ENCODE results near the gene PTPRE.

Gene PTPRE

DNA sequence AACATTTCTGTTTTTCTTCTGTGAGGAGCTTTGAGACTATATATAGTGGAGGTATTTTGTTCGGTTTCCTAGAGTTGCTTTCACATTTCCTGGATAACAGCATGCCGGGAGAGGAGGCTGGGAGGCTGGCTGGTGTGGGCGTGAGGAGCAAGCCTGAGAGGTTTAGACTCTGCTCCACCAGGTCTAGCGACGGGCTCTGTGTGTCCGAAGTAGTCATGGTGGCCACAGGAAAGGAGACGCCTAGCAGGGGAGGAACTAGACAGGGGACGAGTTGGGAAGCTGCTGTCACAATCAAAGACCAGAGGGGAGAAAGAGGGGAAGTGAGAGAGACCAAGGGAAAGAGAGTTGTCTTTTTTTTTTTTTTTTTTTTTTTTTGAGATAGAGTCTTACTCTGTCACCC, 19.6 kb downstream of the PTPRE start:
- DNase-seq (ENCODE audit: low spot score) = no peak

- no peak for DNase-seq (ENCODE audit: low spot score)
Observed at GRCh38 chr10:127928021-127928806, 21.3 kb downstream of the PTPRE start.

GRCh38 chr10:127932521-127933270, 25.8 kb downstream of the PTPRE start:
- DNase-seq (ENCODE audit: low spot score) = no peak

DNA sequence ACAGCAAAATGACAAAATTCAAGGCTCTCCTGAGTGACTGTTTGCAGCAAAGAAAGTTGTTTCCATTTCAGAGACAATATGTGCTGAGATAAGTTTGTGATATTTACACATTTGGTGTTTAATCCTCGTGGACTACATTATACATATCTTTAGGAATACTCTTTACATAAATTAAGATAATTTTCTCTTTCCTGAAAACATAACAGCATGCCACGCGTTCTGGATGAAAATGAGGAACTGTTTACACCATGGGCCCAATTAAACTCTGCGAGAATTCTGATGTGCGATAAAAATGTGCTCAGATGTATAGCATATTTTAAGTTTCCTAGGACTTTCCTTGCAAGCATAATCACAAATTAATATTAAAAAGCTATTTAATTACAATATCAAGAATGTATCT, 26.4 kb downstream of the PTPRE start:
- DNase-seq (ENCODE audit: low spot score) = no peak

- no peak for DNase-seq (ENCODE audit: low spot score)
Observed at GRCh38 chr10:127934383-127934782, 27.5 kb downstream of the PTPRE start.

- no peak for DNase-seq (ENCODE audit: low spot score)
Observed at GRCh38 chr10:127935071-127935561, 28.2 kb downstream of the PTPRE start.

GRCh38 chr10:127937069-127937468, 30.2 kb downstream of the PTPRE start:
- no peak for DNase-seq (ENCODE audit: low spot score)

DNA sequence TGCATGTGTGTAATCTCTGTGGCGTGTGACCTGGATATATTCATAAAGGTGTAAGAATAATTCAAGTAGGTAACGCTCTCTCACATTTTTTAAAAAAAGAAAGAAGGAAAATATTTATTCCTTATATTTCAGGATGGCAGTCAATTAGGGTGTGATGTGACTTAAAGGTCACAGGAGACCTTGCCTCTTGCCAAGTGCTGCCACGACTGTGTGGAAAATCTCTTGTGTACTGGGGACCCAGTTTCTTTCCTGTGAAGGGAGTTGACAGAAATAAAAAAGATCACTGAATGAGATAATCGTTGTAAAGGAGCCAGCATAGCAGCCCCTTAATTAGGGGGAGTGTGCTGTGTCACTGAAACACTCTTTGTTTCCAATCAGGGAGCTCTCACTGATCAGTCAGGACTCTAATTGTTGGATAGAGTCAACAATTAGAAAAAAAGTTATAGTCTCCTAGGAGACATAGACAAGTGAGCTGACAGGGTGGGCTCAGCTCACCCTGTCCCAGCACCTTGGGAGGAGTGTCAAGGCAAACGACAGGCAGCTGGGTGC, 31.1 kb downstream of the PTPRE start:
- no peak for DNase-seq (ENCODE audit: low spot score)

- no peak for DNase-seq (ENCODE audit: low spot score)
Observed at GRCh38 chr10:127939786-127940330, 33.0 kb downstream of the PTPRE start.

DNA sequence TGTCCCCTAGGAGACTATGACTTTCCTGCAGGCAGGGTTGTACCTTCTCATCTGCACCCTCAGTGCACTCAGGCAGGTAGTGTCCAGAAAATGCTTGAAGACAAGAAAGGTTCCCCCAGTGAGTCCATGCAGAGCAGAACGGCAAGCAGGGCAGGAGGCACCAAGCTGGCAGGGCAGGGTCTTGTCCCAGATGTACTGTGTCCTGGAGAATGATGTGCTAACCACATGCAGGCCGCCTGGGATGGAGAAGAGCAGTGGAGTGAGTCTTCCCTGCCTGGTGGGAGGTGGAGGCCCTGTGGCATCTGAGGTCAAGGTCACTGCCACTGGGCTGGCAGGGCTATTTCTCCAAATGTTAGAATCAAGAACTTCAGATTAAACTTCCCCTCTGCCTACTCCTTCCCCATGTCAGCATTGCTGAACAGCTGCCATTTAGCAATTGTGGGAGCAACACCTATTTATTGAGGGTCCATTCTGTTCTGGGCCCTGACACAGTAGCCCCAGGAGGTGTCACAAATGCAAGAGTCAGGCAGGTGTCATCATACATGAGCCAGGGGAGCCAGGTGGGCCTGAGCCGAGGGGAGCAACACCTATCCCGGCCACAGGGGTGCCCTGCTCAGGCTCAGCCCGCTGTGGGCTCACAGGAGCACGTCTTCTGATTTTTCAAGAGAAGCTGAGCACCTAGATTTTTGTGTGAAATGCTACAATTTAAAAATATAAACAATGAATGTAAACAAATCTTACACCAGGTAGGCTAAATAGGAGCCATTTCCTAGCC, 34.1 kb downstream of the PTPRE start:
- DNase-seq (ENCODE audit: low spot score) = no peak

GRCh38 chr10:127942811-127943210, 35.9 kb downstream of the PTPRE start:
- DNase-seq (ENCODE audit: low spot score) = no peak

- no peak for DNase-seq (ENCODE audit: low spot score)
Observed at GRCh38 chr10:127943336-127943910, 36.5 kb downstream of the PTPRE start.

- no peak for DNase-seq (ENCODE audit: low spot score)
Observed at GRCh38 chr10:127944256-127944655, 37.4 kb downstream of the PTPRE start.

- DNase-seq (ENCODE audit: low spot score) = no peak
Observed at GRCh38 chr10:127945341-127945758, 38.4 kb downstream of the PTPRE start.

DNA sequence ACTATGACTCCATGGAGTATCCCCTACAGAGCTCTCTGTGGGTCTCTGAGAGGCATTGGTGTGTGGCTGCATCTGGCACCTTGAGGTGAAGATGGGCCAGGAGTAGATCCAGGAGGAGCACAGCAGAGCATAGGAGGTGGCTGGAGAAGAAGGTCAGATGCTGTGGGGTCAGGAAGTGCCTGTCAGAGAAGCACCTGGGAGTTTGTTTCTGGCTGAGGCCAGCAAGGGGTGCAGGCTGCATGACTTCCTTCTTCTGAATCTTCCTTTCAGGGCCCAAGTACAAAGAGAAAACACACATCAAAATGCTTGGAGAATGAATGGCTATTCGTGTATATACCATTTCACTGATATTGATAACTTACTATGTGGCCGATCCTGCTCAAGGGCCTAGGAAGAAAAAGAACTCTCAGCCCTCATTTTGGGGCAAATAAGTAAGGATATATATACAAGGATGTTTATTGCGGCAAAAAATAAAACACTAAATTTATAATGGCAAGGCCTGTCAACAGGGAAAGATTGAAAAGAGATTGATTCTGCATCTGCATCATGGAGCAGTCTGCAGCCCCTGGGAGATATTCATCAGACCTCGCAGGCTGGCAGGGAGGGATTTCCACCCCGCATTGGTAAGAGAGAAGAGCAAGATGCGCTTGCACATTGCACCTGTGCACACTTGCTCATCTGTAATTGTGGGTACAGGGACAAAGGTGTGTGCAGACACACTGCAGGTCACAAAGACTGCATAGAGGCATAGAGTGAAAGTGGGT, 39.2 kb downstream of the PTPRE start:
- no peak for DNase-seq (ENCODE audit: low spot score)

DNA sequence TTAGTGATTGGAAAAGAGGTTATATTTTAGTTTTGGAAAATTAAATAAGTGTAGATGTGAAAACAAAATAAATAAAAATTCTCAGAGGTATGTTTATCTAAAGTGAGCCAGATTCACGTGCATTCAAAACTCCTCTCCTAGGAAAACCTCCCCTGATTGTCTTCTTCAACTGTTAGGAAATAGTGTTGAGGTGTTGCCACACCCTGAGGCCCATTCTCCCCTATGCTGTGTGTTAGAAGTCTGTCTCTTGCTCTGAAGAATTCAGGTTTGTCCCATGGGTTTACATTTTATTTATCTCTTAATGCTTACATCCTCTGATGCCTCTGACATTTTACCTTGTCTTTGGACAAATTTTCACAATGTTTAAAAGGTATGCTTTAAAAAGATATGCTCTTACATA, 40.3 kb downstream of the PTPRE start:
- no peak for DNase-seq (ENCODE audit: low spot score)

- DNase-seq (ENCODE audit: low spot score) = no peak
Observed at GRCh38 chr10:127948791-127949190, 41.9 kb downstream of the PTPRE start.

GRCh38 chr10:127949831-127950230, 42.9 kb downstream of the PTPRE start:
- DNase-seq (ENCODE audit: low spot score) = no peak

DNA sequence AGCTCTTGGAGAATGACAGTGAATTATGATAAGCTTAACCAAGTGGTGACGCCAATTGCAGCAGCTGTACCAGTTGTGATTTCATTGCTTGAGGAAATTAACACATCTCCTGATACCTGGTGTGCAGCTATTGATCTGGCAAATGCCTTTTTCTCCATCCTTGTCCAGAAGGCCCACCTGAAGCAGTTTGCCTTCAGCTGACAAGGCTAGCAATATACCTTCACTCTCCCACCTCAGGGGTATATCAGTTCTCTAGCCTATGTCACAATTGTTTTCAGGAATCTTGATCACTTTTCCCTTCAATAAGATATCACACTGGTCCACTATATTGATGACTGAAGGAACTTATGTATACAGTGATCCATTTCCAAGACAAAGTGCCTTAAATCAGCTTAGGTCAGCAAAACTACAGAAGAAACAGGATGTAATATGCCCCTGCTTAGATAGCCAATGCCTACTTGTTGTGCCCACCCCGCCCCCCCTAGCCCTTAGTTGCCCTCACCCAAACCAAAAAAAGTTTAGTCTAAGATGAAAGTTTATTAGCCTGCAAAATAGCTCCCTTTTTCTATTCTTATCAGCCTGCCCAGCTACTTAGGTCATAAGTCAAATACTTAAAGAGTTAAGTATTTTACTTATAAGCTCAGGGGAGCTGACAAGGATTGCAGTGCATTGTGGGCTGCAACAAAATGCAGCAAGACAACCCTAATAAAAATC, 45.1 kb downstream of the PTPRE start:
- DNase-seq (ENCODE audit: low spot score) = no peak

DNA sequence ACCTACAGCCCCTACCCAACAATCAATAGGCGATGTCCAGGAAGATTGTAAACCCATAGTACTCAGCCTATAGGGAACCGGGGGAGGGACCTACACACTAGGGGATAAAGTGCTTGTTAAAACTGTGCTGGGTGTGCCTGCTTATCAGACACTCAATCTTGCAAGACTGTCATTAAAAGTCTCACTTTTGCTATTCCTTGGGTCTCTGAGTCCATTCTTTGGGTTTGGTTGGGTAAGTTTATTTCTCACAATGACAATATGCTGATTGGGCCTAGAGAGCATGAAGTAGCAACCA, 45.6 kb downstream of the PTPRE start:
- no peak for DNase-seq (ENCODE audit: low spot score)

All from germinal center (tissue), 1 donor.